K562 treated with DMSO at 1 percent for 24 hours (cell line): ENCODE results near the gene RDH11. TPM values are rescaled to one million over a fixed set of nuclear protein-coding genes. Genes with fewer than 3 reads are reported as not detected.

ENCODE experiments used
- total RNA-seq: library from RNA; unstranded; fragments of 300-600 nt; gene quantifications from 2 replicates; pipeline ENCODE4 v1.2.3, GENCODE V29; 2022; ENCODE audit warnings: low read depth; ENCODE audit not compliant: insufficient read depth

The RDH11 gene
- total RNA-seq, result 33.7 and 34.0 TPM in 2 replicates

GRCh38 chr14:67695394-67695949, at the start of gene RDH11:
RDH11 (minus strand) TSS chr14:67695764; CDS start chr14:67695703, 61 bp downstream.

GRCh38 chr14:67701492-67701891, 5.9 kb upstream of the RDH11 start, which contains the start of gene RDH12:
RDH12 (plus strand) TSS chr14:67701886; CDS start chr14:67722643, 20,757 bp downstream.

DNA sequence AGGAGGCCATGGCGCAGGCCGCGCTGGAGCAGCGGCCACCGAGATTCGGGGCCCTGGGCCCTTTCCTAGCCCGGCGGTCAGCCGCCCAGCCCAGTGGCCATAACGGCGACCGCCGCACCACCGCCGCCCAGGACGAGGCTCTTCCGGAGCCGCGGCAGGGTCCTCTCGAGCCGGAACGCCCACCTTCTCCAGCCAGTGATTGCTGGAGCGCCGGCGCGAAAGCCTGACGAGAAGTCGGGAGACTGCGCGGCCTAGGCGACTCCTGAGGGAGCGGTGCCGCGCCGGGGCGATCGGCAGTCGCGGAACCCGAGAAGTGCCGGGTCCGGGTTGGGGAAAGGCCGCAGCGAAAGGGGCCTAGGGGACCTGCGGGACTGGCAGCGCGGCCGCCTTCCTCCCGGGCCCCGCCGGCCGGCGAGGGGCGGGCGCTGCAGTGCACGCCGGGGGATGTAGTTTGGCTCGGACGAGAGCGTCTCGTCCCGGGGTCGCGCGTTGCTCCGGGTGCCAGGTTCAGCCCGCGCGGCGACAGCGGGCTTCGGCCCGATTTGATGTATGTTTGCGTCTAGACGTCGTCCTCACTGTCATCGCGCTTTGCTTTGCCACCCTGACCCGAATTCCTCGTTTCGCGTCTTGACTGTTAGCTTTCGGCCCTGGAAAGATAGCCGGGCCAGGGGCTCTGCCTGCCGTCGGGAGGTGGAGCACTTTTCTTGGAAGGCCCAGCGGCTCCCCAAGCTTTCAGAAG, 20.9 kb downstream of the RDH11 start, which contains the start of gene VTI1B:
VTI1B (minus strand) TSS at position 153 of the 739 bp plus-strand sequence; CDS start at position 10, 143 bp downstream.

Other genes starting within 250 kb of the RDH11 start
- 0.22 TPM in 1 of 2 replicates, not detected in the other for gene TMEM229B, start 207.0 kb downstream of the RDH11 start, total RNA-seq
- 3.0 and 5.8 TPM in 2 replicates for gene PLEKHH1, start 162.5 kb downstream of the RDH11 start, total RNA-seq
- 30.0 and 34.8 TPM in 2 replicates for gene PIGH, start 95.5 kb downstream of the RDH11 start, total RNA-seq
- 20.1 and 25.3 TPM in 2 replicates for gene ARG2, start 75.8 kb downstream of the RDH11 start, total RNA-seq
- 52.9 and 58.1 TPM in 2 replicates for gene VTI1B, start 21.1 kb downstream of the RDH11 start, total RNA-seq
- gene RDH12, start 6.1 kb upstream of the RDH11 start, total RNA-seq, result 0.15 and 0.47 TPM in 2 replicates
- gene ZFYVE26, start 120.8 kb upstream of the RDH11 start, total RNA-seq, result 6.1 and 6.7 TPM in 2 replicates
- gene RAD51B, start 124.0 kb upstream of the RDH11 start, total RNA-seq, result 4.5 and 10.1 TPM in 2 replicates